ENCODE measurements around the gene POP4. TPM values are rescaled to one million over a fixed set of nuclear protein-coding genes. Genes with fewer than 3 reads are reported as not detected.

Gene POP4
- total and polyA plus RNA-seq, 2 experiments from 2014 or later, result 68.9 to 91.8 TPM

DNA sequence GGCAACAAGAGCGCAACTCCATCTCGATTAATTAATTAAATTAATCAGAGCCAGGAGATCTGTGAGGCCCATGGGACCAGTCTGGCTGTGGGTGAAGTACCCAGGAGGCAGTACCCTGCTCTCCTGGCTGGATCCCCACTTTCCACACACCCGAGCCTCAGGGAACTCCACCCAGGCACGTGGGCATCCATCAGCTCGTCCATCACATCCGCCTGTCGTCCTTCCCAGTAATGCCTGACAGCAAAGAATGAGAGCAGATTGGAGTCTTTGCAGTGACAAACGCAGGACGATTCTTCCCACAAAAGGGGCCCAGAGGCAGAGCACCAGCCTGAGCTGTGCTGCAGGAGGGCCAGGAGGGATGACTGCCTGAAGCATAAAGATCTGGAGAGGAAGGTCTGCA is 44.5 kb upstream of the POP4 start:
- Histone ChIP-seq H4K20me1 (ENCODE audit: insufficient read depth, poor library complexity, severe bottlenecking) (no peaks in the 10 kb centered on the region), H3K9me3 (ENCODE audit: low read depth) (no peaks in the 10 kb centered on the region), H3K4me3 (no peak overlapping the region), H3K27me3 (peaks cover 3% of the 10 kb centered on the region), H2AFZ (no peak overlapping the region), H3K9me2 (replicated peaks; ENCODE audit: insufficient read depth) (no peaks in the 10 kb centered on the region), H3K27ac (no peak overlapping the region), H3K4me2 (no peak overlapping the region), H3K36me3 (replicated peaks; ENCODE audit: insufficient read depth, low read depth) (no peaks in the 10 kb centered on the region), H3K79me2 (no peaks in the 10 kb centered on the region), H3K4me1 (ENCODE audit: insufficient read depth) (no peaks in the 10 kb centered on the region)
- TF ChIP-seq EZH2 (IDR thresholded peaks at IDR 0.05; ENCODE audit: borderline replicate concordance) (no peak), CTCF (IDR thresholded peaks at IDR 0.05; ENCODE audit: poor library complexity) (no peak), EZH2phosphoT487 (IDR thresholded peaks at IDR 0.05; ENCODE audit: low read depth, severe bottlenecking, unreplicated experiment) (no peak)
- WGBS (ENCODE audit: low lambda C conversion rate, missing lambda C conversion rate), result 84% methylated on average over 9 of the region's 9 CpGs
- no peak for DNase-seq (ENCODE audit: low spot score)

DNA sequence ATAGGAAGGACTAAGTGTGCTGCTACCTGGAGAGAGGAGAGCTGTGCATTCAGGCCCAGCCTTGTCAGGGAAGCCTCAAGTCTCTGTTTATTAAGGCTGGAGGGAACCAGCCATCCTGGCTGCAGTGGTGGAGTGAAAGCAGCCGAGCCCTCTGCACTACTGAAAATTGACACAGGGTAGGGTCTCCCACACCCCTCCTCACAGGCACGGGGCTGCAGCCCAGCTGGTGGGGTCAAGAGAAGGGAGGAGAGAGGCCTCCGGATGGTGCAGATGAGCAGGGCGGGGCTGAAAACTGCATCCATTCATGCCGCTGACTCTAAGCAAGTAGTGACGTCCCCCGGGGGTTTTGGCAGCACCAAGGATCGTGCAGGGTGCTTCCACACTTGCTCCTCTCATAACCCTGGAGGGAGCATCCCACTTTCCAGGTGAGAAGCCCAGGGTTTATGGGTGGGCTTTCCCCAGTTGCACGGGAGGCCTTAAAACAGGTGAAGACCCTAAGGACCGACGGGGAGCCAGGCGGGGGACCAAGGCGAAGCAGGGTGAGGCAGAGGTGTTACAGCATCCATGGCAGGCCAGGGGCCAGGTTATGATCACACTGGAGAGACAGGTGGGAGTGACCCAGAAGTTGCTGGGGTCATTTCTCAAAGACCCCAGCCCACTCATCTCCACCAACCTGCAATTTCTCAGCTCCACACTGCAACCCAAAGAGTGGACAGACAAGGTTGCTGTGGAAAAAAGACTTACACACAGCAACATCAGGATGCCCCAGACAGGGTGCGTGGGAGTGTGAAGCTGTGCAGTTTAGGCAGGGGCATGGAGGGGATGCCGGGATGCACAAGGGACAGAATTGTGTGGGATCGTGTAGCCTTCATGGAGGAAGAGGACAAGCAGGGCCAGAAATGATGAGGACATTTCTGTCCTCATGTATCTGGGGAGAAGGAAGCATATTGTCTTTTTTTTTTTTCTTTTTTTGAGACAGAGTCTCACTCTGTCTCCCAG is 43.5 kb upstream of the POP4 start:
- Histone ChIP-seq H3K79me2 (no peaks in the 10 kb centered on the region), H3K9me2 (replicated peaks; ENCODE audit: insufficient read depth) (no peaks in the 10 kb centered on the region), H2AFZ (no peak overlapping the region), H3K36me3 (replicated peaks; ENCODE audit: insufficient read depth, low read depth) (no peaks in the 10 kb centered on the region), H3K27me3 (peaks cover 3% of the 10 kb centered on the region), H3K27ac (no peak overlapping the region), H3K4me3 (no peak overlapping the region), H3K4me2 (no peak overlapping the region), H4K20me1 (ENCODE audit: insufficient read depth, poor library complexity, severe bottlenecking) (no peaks in the 10 kb centered on the region), H3K9me3 (ENCODE audit: low read depth) (no peaks in the 10 kb centered on the region), H3K4me1 (ENCODE audit: insufficient read depth) (no peaks in the 10 kb centered on the region)
- no peak for TF ChIP-seq EZH2phosphoT487 (IDR thresholded peaks at IDR 0.05; ENCODE audit: low read depth, severe bottlenecking, unreplicated experiment)
- WGBS (ENCODE audit: low lambda C conversion rate, missing lambda C conversion rate), result 85% methylated on average over 16 of the region's 16 CpGs
- no peak for DNase-seq (ENCODE audit: low spot score)

DNA sequence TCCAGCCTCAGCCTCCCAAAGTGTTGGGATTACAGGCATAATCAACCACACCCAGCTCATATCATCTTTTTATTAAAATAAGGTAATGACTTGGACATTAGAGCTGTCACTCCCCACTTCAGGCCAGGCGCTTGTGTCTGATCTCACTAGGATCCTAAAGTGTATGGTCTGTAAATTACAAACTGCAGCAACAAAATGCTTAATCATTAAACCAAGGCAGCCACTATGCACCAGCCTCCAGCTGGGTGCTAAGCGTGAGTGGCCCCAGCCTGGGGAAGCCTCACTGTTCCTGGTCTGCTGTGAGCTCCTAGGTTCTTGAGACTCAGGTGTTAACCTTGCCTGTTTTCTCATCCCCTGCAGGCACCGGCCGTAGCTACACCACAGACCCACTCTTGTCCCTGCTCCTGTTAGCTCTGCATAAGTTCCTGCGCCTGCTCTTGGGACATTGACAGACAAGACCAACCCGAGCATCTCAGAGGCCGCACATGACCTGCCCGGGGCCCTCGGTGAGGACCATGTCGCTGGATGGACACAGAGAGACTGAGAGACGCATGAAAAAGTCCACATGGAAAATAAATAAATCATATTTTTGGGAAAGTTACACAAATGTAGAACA is 42.5 kb upstream of the POP4 start:
- H3K4me2 ChIP-seq, result no peak overlapping the region
- no peaks in the 10 kb centered on the region for H3K79me2 ChIP-seq
- no peaks in the 10 kb centered on the region for H3K4me1 ChIP-seq (ENCODE audit: insufficient read depth)
- no peak overlapping the region for H3K4me3 ChIP-seq
- H3K27me3 ChIP-seq, result peaks cover 3% of the 10 kb centered on the region
- no peaks in the 10 kb centered on the region for H3K9me2 ChIP-seq (replicated peaks; ENCODE audit: insufficient read depth)
- no peaks in the 10 kb centered on the region for H4K20me1 ChIP-seq (ENCODE audit: insufficient read depth, poor library complexity, severe bottlenecking)
- 77% methylated on average over 11 of the region's 11 CpGs for WGBS (ENCODE audit: low lambda C conversion rate, missing lambda C conversion rate)
- no peaks in the 10 kb centered on the region for H3K9me3 ChIP-seq (ENCODE audit: low read depth)
- no peak overlapping the region for H3K27ac ChIP-seq
- H3K36me3 ChIP-seq (replicated peaks; ENCODE audit: insufficient read depth, low read depth), result no peaks in the 10 kb centered on the region
- no peak for TF ChIP-seq CTCF (IDR thresholded peaks at IDR 0.05; ENCODE audit: poor library complexity)
- TF ChIP-seq EZH2 (IDR thresholded peaks at IDR 0.05; ENCODE audit: borderline replicate concordance), result no peak
- no peak for TF ChIP-seq EZH2phosphoT487 (IDR thresholded peaks at IDR 0.05; ENCODE audit: low read depth, severe bottlenecking, unreplicated experiment)
- peak; percentile 30 for DNase-seq (ENCODE audit: low spot score)
- no peak overlapping the region for H2AFZ ChIP-seq

DNA sequence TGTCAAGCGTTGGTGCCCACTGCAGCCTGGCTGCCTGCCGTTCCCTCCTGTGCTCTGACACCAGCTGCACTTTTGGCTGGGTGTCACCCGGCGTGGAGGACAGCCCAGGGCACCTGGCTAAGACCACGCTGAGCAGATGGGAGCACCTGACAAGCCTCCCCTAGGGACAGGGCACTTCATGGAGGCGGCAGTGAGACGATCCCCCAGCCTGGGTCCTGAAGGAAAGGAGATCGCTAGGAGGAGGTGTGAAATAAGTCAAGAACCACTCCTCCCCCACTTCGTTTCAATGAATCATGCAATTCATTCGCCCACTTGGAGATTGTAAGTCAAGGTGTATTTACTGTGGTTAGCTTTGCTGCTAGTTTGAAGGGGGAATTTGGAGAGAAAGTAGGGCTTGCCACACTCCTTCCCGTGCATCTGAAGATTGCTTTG is 41.5 kb upstream of the POP4 start:
- WGBS (ENCODE audit: low lambda C conversion rate, missing lambda C conversion rate), result 69% methylated on average over 11 of the region's 11 CpGs
- no peaks in the 10 kb centered on the region for H4K20me1 ChIP-seq (ENCODE audit: insufficient read depth, poor library complexity, severe bottlenecking)
- H3K4me3 ChIP-seq, result no peak overlapping the region
- no peak overlapping the region for H3K27ac ChIP-seq
- no peak overlapping the region for H2AFZ ChIP-seq
- H3K4me2 ChIP-seq, result no peak overlapping the region
- TF ChIP-seq EZH2 (IDR thresholded peaks at IDR 0.05; ENCODE audit: borderline replicate concordance) (no peak), CTCF (IDR thresholded peaks at IDR 0.05; ENCODE audit: poor library complexity) (no peak), EZH2phosphoT487 (IDR thresholded peaks at IDR 0.05; ENCODE audit: low read depth, severe bottlenecking, unreplicated experiment) (no peak)
- H3K36me3 ChIP-seq (replicated peaks; ENCODE audit: insufficient read depth, low read depth), result no peaks in the 10 kb centered on the region
- no peak for DNase-seq (ENCODE audit: low spot score)
- H3K79me2 ChIP-seq, result no peaks in the 10 kb centered on the region
- peaks cover 3% of the 10 kb centered on the region for H3K27me3 ChIP-seq
- H3K4me1 ChIP-seq (ENCODE audit: insufficient read depth), result no peaks in the 10 kb centered on the region
- H3K9me2 ChIP-seq (replicated peaks; ENCODE audit: insufficient read depth), result no peaks in the 10 kb centered on the region
- H3K9me3 ChIP-seq (ENCODE audit: low read depth), result no peaks in the 10 kb centered on the region

Data from hepatocyte (in vitro differentiated cells).